Nephron (organoid): ENCODE results near the gene GALK2.
"Not testable (repeated sequence)": the region's sequence is repeated elsewhere in the genome, so short reads cannot be mapped to it uniquely, and the experiment has no call there.

Experiments used
- H3K27ac Mint-ChIP-seq, 3 experiments: 2 replicates each; pipeline ENCODE4 v1.8.0; 2020; ENCODE audit warnings: mixed read lengths in 3 of 3, mild to moderate bottlenecking in 2 of 3, moderate library complexity in 1 of 3
- H3K27me3 Mint-ChIP-seq: 2 replicates; pipeline ENCODE4 v1.8.0; 2021; ENCODE audit warnings: low read depth, mild to moderate bottlenecking, moderate library complexity, mixed read lengths
- H3K36me3 Mint-ChIP-seq: 2 replicates; pipeline ENCODE4 v1.8.0; 2020; ENCODE audit warnings: low read depth, mixed read lengths
- H3K4me1 Mint-ChIP-seq: 2 replicates; pipeline ENCODE4 v1.8.0; 2020; ENCODE audit warnings: mixed read lengths
- H3K4me3 Mint-ChIP-seq, 3 experiments: 2 replicates each; pipeline ENCODE4 v1.8.0; 2020; ENCODE audit warnings: mild to moderate bottlenecking in 3 of 3, mixed read lengths in 3 of 3, moderate library complexity in 2 of 3
- H3K9me3 Mint-ChIP-seq: 2 replicates; pipeline ENCODE4 v1.8.0; 2020; ENCODE audit warnings: mixed read lengths
- CTCF ChIP-seq, 3 experiments: fragments of 200-600 bp; sonication (generic); IDR thresholded peaks; one replicate each; pipeline ENCODE4 v1.5.0; 2021; ENCODE audit warnings: antibody characterized with exemption in 3 of 3; ENCODE audit not compliant: unreplicated experiment in 3 of 3

Gene GALK2

GRCh38 chr15:49196856-49197255 lies 26.8 kb downstream of the GALK2 start:
- no peaks in the 10 kb centered on the region for H3K27me3 Mint-ChIP-seq

DNA sequence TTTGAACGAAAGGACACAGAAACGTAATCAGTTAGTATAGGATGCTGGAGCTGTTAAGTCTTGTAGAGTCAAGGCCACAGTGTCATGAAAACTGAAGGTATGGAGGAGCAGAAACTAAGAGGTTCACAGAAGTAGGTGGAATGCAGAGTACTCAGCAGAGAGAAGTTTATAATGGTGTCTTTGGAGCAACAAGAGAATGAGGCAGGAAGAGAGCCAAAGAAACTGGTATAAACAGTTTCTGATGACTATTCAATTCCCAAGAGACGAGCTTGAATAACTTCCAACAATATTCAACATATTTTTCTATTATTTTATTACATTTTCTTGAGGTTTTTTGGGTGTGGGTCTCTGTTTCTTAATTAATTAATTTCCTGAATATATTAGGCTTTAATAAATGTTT lies 29.6 kb downstream of the GALK2 start:
- Mint-ChIP-seq H3K27ac (no peak overlapping the region), H3K4me3 (no peak overlapping the region), H3K9me3 (peaks cover 6% of the 10 kb centered on the region), H3K27me3 (no peaks in the 10 kb centered on the region), H3K4me1 (no peaks in the 10 kb centered on the region), H3K36me3 (peaks cover 42% of the 10 kb centered on the region)
- TF ChIP-seq CTCF (IDR thresholded peaks at IDR 0.05; ENCODE audit: unreplicated experiment in 3 of 3), result no peak

More at GRCh38 chr15:49196856-49197255, 26.8 kb downstream of the GALK2 start:
- no peak overlapping the region for H3K4me3 Mint-ChIP-seq
- H3K36me3 Mint-ChIP-seq, result peaks cover 14% of the 10 kb centered on the region
- H3K9me3 Mint-ChIP-seq, result no peaks in the 10 kb centered on the region
- no peaks in the 10 kb centered on the region for H3K4me1 Mint-ChIP-seq
- peak overlapping the region in 1 of 3 experiments; percentile 33 for H3K27ac Mint-ChIP-seq
- TF ChIP-seq CTCF (IDR thresholded peaks at IDR 0.05; ENCODE audit: unreplicated experiment in 3 of 3), result no peak

DNA sequence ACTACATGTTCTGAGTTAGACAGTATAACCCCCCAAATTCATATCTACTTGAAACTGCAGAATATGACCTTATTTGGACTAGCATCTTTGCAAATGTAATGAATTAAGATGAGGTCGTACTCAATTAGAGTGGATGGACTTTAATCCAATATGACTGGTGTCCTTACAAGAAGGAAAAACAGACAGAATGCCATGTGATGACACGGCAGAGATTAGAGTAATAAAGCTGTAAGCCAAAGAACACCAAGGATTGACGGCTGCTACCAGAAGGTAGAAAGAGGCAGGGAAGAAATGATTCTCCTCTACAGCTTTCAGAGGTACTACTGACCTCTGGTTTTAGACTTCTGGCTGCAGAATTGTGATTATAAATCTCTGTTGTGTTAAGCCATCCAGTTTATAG lies 30.3 kb downstream of the GALK2 start:
- Mint-ChIP-seq H3K4me1 (no peaks in the 10 kb centered on the region), H3K9me3 (peaks cover 12% of the 10 kb centered on the region), H3K4me3 (no peak overlapping the region), H3K36me3 (peaks cover 48% of the 10 kb centered on the region), H3K27me3 (no peaks in the 10 kb centered on the region), H3K27ac (no peak overlapping the region)
- no peak for TF ChIP-seq CTCF (IDR thresholded peaks at IDR 0.05; ENCODE audit: unreplicated experiment in 3 of 3)

DNA sequence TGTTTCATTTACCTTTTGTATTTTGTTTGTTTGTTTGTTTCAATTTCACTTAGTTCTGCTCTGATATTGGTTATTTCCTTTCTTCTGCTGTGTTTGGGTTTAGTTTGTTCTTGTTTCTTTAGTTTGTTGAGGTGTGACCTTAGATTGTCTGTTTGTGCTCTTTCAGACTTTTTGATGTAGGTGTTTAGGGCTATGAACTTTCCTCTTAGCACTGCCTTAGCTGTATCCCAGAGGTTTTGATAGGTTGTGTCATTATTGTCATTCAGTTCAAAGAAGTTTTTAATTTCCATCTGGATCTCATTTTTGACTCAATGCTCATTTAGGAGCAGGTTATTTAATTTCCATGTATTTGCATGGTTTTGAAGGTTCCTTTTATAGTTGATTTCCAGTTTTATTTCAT lies 38.1 kb downstream of the GALK2 start:
- H3K4me3 Mint-ChIP-seq, H3K4me1 Mint-ChIP-seq: not testable (repeated sequence)
- H3K36me3 Mint-ChIP-seq, result peaks cover 90% of the 10 kb centered on the region

DNA sequence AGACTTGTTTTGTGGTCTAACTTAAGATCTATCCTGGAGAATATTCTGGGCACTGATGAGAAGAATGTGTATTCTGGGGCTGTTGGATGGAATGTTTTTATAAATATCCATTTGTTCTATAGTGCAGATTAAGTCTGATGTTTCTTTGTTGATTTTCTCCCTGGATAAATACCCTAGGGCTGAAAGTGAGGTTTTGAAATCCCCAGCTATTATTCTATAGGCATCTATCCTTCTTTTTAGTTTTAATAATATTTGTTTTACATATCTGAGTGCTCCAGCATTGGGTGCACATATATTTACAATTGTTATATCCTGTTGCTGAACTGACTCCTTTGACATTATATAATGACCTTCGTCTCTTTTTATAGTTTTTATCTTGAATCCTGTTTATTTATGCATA lies 42.9 kb downstream of the GALK2 start:
- Mint-ChIP-seq H3K4me3 (no peak overlapping the region), H3K27me3 (no peaks in the 10 kb centered on the region), H3K9me3 (peaks cover 44% of the 10 kb centered on the region), H3K27ac (no peak overlapping the region), H3K36me3 (peaks cover 62% of the 10 kb centered on the region), H3K4me1 (no peaks in the 10 kb centered on the region)
- TF ChIP-seq CTCF (IDR thresholded peaks at IDR 0.05; ENCODE audit: unreplicated experiment in 3 of 3), result no peak

More for the DNA sequence above, 38.1 kb downstream of the GALK2 start:
- H3K27me3 Mint-ChIP-seq, H3K27ac Mint-ChIP-seq: not testable (repeated sequence)
- H3K9me3 Mint-ChIP-seq, result peaks cover 76% of the 10 kb centered on the region

GRCh38 chr15:49215768-49216739 lies 46.0 kb downstream of the GALK2 start:
- Mint-ChIP-seq H3K27ac (no peak overlapping the region), H3K9me3 (peaks cover 25% of the 10 kb centered on the region), H3K4me3 (no peak overlapping the region), H3K4me1 (no peaks in the 10 kb centered on the region), H3K27me3 (no peaks in the 10 kb centered on the region), H3K36me3 (peaks cover 63% of the 10 kb centered on the region)
- no peak for TF ChIP-seq CTCF (IDR thresholded peaks at IDR 0.05; ENCODE audit: unreplicated experiment in 3 of 3)
